ENCODE data around the gene GRM1.

GRM1 gene

GRCh38 chr6:146434732-146435390 lies 406.0 kb downstream of the GRM1 start:
- DNase-seq (ENCODE audit: extremely low read depth in 1 of 2, low read depth in 1 of 2) = no peak

DNA sequence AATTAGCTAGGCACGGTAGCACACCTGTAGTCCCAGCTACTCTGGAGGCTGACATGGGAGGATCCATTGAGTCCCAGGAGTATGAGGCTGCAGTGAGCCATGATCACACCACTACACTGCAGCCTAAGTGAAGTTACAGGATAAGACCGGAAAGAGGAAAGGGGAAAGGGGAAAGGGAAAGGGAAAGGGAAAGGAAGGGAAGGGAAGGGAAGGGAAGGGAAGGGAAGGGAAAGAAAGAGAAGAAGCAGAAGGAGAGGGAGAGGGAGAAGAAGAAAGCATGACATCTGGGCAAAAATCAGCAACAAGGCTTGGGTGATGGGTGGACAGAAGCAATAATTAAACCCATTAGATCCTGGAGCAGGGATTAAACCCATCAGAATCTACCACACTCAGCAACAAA lies 413.0 kb downstream of the GRM1 start:
- DNase-seq (ENCODE audit: extremely low read depth in 1 of 2, low read depth in 1 of 2) = no peak

DNA sequence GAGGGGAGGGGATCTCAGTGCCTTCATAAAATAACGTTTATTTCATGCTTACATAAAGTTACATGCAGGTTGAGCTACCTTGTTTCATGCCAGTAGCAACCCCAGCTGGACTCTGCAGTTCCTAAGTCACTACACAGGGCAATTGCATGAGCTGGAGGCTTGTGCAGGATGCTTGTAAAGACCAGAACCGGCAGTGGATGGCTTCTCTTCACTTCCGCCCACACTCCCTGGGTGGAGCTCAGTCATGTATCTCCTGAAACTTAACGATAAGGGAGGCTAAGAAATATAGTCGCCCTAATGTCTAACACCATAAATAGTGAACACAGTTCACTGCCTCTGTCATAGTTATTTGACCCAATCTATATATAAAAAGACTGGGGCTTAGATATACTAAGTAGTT lies 415.3 kb downstream of the GRM1 start:
- DNase-seq (ENCODE audit: extremely low read depth in 1 of 2, low read depth in 1 of 2) = no peak

- DNase-seq (ENCODE audit: extremely low read depth in 1 of 2, low read depth in 1 of 2) = no peak
These were observed 416.4 kb downstream of the GRM1 start for GRCh38 chr6:146445233-146445632.

- no peak for DNase-seq (ENCODE audit: extremely low read depth in 1 of 2, low read depth in 1 of 2)
These were observed 428.0 kb downstream of the GRM1 start for GRCh38 chr6:146456886-146457285.

DNA sequence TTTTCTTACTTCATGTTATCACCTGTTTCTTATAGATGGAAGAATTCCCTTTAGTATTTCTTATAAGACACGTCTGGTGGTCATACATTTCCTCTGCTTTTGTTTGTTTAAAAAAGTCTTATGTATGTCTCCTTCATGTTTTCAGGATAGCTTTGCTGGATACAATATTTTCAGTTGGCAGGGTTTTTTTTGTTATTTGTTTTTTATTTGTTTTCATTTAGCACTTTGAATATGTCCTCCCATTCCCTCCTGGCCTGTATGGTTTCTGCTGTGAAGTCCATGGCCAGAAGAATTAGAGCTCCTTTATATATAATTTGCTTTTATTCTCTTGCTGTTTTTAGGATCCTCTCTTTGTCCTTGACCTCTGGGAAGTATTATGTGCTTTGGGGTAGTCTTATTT lies 432.1 kb downstream of the GRM1 start:
- no peak for DNase-seq (ENCODE audit: extremely low read depth in 1 of 2, low read depth in 1 of 2)

- no peak for DNase-seq (ENCODE audit: extremely low read depth in 1 of 2, low read depth in 1 of 2)
These were observed 441.4 kb downstream of the GRM1 start for GRCh38 chr6:146470091-146470770.

- DNase-seq (ENCODE audit: extremely low read depth in 1 of 2, low read depth in 1 of 2) = no peak
These were observed 444.1 kb downstream of the GRM1 start for GRCh38 chr6:146472918-146473317.

- DNase-seq (ENCODE audit: extremely low read depth in 1 of 2, low read depth in 1 of 2) = no peak
These were observed 452.7 kb downstream of the GRM1 start for GRCh38 chr6:146481527-146481926.

GRCh38 chr6:146484411-146484810 lies 455.5 kb downstream of the GRM1 start:
- no peak for DNase-seq (ENCODE audit: extremely low read depth in 1 of 2, low read depth in 1 of 2)
